ENCODE measurements around the gene CXXC5. TPM values are rescaled to one million over a fixed set of nuclear protein-coding genes. Genes with fewer than 3 reads are reported as not detected.

The CXXC5 gene
- total and polyA plus RNA-seq, 9 of the 15 experiments (the other 6 are each of a cell fraction or from before 2014, with no cell fraction given): 1.9 to 123 (median 45.8) TPM

DNA sequence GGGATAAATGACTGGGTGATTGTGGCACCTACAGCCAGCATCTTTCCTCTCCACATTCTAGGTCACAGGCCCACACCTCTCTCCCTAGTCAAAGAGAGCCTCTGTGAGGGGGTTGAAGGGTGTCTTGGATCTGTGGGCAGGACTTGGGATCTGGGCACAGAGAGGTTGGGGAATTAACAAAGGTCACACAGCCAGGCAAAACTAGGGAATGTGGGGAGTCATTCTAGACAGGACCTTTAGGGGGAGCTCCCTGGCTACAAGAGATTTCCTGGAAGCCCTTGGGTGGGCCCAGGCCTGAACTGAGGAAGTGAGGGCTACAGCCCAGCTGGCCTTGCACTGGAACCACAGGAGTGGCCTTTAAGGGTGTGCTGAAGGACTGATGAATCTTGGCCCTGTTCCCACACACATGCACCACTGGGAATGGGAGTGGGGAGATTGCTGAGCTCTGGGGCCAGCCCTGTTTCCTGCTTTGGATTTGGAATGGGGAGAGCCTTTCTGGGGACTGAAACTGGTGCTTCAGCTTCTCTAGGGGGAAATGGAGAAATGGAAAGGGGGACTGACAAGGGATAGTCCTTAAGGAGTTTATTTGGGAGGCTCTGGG lies 12.4 kb upstream of the CXXC5 start (continued):
- TF ChIP-seq NFYB (IDR thresholded peaks at IDR 0.05; ENCODE audit: extremely low read depth, insufficient read length) (no peak), DMBX1 (CRISPR knock-in tag; IDR thresholded peaks at IDR 0.05; ENCODE audit: borderline replicate concordance) (peak; percentile 41; the same call in 1 of the 2 replicates), ZBTB7A (IDR thresholded peaks at IDR 0.05; ENCODE audit: borderline replicate concordance, control insufficient read depth, low read depth, low read length) (peak; percentile 76), PREB (CRISPR knock-in tag; IDR thresholded peaks at IDR 0.05) (0 out of 2 replicates have a peak, but pooled peaks have one; percentile 18), CTCF (IDR thresholded peaks at IDR 0.05 in 2 of 3, conservative IDR thresholded peaks at IDR 0.05 in 1 of 3; ENCODE audit: insufficient read depth in 2 of 3, low read depth in 1 of 3, low read length in 3 of 3) (peak; percentile 85 to 94 (median 88)), SP1 (CRISPR knock-in tag; IDR thresholded peaks at IDR 0.05) (peak; percentile 71; the same call in 1 of the 2 replicates), U2AF1 (optimal IDR thresholded peaks at IDR 0.05; ENCODE audit: low read depth, low read length) (no peak), MTA1 (IDR thresholded peaks at IDR 0.05; ENCODE audit: borderline replicate concordance) (peak; percentile 37; the same call in 1 of the 2 replicates), MCM5 (IDR thresholded peaks at IDR 0.05; ENCODE audit: low read depth) (no peak), CHCHD3 (CRISPR knock-in tag; IDR thresholded peaks at IDR 0.05) (no peak), KAT7 (CRISPR knock-in tag; IDR thresholded peaks at IDR 0.05; ENCODE audit: borderline replicate concordance) (peak; percentile 86; the same call in 1 of the 2 replicates), ZBTB11 (CRISPR knock-in tag; IDR thresholded peaks at IDR 0.05) (no peak), ZSCAN32 (CRISPR knock-in tag; IDR thresholded peaks at IDR 0.05) (no peak; the same call in 1 of the 2 replicates), MYNN (IDR thresholded peaks at IDR 0.05) (no peak; the same call in none of the 2 replicates), MYNN (CRISPR knock-in tag; IDR thresholded peaks at IDR 0.05) (no peak), HIVEP1 (CRISPR knock-in tag; IDR thresholded peaks at IDR 0.05) (no peak), PHF20 (IDR thresholded peaks at IDR 0.05; ENCODE audit: partially characterized antibody) (peak; percentile 74), ARHGAP35 (IDR thresholded peaks at IDR 0.05; ENCODE audit: partially characterized antibody) (no peak), TCF3 (CRISPR knock-in tag; IDR thresholded peaks at IDR 0.05) (peak; percentile 73), ZNF24 (IDR thresholded peaks at IDR 0.05) (peak; percentile 63; the same call in 1 of the 2 replicates)
- TF ChIP-seq, protein P1, sequence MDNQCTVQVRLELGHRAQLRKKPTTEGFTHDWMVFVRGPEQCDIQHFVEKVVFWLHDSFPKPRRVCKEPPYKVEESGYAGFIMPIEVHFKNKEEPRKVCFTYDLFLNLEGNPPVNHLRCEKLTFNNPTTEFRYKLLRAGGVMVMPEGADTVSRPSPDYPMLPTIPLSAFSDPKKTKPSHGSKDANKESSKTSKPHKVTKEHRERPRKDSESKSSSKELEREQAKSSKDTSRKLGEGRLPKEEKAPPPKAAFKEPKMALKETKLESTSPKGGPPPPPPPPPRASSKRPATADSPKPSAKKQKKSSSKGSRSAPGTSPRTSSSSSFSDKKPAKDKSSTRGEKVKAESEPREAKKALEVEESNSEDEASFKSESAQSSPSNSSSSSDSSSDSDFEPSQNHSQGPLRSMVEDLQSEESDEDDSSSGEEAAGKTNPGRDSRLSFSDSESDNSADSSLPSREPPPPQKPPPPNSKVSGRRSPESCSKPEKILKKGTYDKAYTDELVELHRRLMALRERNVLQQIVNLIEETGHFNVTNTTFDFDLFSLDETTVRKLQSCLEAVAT (IDR thresholded peaks at IDR 0.05): peak in 1 of 2 experiments; percentile 18; a peak in 1 of 4 replicates

All from K562 (cell line).